Memory B cell (primary cell): ENCODE measurements around the gene CX3CR1.
A peak's percentile ranks its signal among the peaks of the same experiment; 100 is the strongest.

Experiments used
- ATAC-seq: fragments of 150-1000 bp; cut with Tn5 transposase; 2 replicates; pipeline ENCODE4 v1.10.0; 2021; ENCODE audit warnings: low read depth, mild to moderate bottlenecking, moderate library complexity
- DNase-seq, 2 donors: peaks; one replicate each; pipeline ENCODE4 v3.0.0; 2022; ENCODE audit warnings: low spot score in 2 of 2
- H3K27ac Mint-ChIP-seq: one replicate; pipeline ENCODE4 v1.8.0; 2022; ENCODE audit warnings: mild to moderate bottlenecking, moderate library complexity, mixed read lengths
- H3K27me3 Mint-ChIP-seq: one replicate; pipeline ENCODE4 v1.8.0; 2022; ENCODE audit warnings: mixed read lengths
- H3K36me3 Mint-ChIP-seq: one replicate; pipeline ENCODE4 v1.8.0; 2022; ENCODE audit warnings: mild to moderate bottlenecking, mixed read lengths
- H3K4me1 Mint-ChIP-seq: one replicate; pipeline ENCODE4 v1.8.0; 2022; ENCODE audit warnings: mixed read lengths
- H3K4me3 Mint-ChIP-seq: one replicate; pipeline ENCODE4 v1.8.0; 2022; ENCODE audit warnings: mild to moderate bottlenecking, moderate library complexity, mixed read lengths
- H3K9me3 Mint-ChIP-seq: one replicate; pipeline ENCODE4 v1.8.0; 2022; ENCODE audit warnings: mixed read lengths

The CX3CR1 gene

DNA sequence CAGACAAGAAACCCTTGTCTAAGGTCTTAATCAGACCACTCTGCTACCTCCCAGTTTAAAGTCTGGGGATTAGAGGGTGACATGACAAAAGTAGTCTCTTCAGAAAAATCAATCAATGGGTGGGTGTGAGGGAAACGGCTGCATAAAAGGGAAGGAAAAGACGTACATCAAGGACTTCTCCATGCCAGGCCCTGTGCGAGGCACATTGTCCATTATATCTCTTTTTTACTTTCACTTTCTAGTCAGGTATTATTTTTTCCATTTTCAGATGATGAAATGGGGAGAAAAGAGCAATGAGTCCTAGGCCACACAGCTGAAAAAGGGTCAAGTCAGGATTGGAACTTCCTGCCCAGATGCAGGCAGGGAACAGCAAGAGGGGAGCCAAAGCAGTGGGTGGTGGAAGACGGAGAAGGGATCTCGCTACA is 4.6 kb upstream of the CX3CR1 start:
- no peak overlapping the region for H3K27ac Mint-ChIP-seq
- no peaks in the 10 kb centered on the region for H3K9me3 Mint-ChIP-seq
- DNase-seq (no peak), ATAC-seq (no peak)
- H3K4me3 Mint-ChIP-seq: no peak overlapping the region
- peaks cover 37% of the 10 kb centered on the region for H3K4me1 Mint-ChIP-seq
- H3K36me3 Mint-ChIP-seq: no peaks in the 10 kb centered on the region
- H3K27me3 Mint-ChIP-seq: no peaks in the 10 kb centered on the region

DNA sequence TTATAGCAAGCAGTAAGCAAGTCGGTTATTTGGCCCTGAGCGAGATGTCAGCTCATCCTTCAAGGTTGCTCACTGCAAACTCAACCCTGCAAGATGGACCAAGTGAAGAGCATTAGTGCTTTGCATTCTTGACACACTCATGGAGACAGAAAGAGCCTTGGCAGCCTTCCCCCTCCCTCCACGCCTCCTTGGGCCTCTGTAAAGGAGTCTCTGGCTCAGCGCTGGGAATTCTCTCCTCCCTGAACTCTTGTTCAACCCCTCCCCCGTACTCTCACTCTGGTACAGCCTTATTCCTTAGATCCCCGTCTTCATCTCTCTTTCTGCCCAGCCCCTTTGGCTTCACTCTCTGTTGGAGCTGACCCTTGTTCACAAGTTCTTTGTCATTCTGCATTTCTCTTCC is 2.2 kb upstream of the CX3CR1 start:
- Mint-ChIP-seq H3K4me3 (no peak overlapping the region), H3K27me3 (no peaks in the 10 kb centered on the region), H3K9me3 (no peaks in the 10 kb centered on the region), H3K36me3 (no peaks in the 10 kb centered on the region), H3K4me1 (peaks cover 37% of the 10 kb centered on the region), H3K27ac (no peak overlapping the region)
- no peak for ATAC-seq
- DNase-seq: no peak

DNA sequence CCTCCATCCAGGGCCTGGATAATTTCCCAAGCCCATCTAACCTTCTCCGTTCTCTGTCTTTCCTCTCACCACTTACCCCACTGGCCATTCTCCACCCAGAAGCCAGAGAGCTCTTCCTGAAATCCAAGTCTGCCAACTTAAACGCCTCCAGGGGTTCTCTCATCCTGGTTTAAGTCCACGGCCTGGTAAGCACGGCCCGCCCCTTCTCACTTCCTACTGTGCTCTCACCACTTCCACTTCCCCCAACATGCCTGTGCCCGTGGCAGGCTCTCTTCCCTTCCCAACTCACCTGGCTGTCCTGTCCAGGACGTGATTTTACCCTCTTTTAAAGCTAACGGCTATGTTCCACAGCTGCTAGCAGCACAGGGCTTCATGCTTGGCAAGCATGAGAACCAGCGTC is 1.7 kb upstream of the CX3CR1 start:
- ATAC-seq: peak; percentile 59
- H3K4me1 Mint-ChIP-seq: peaks cover 37% of the 10 kb centered on the region

DNA sequence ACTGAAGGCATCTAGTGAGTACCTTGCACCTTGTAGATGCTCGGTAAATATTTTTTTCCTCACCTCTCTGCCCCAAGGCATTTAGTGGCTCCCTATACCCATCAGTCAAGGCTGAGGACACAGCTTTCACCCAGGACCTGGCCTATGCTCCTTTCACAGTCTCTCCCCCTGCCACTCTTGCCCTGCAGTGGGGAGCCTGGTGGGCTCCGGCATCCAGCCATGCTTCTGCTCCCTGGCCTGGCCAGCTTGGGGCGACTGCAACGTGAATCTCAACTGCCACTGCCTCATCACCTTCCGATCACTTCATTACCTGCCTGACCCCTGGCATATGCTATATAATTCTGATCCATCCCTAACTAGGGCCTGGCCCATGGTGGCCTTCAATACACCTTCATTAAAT is 735 bp upstream of the CX3CR1 start:
- Mint-ChIP-seq H3K27ac (no peak overlapping the region), H3K27me3 (no peaks in the 10 kb centered on the region), H3K4me3 (no peak overlapping the region), H3K9me3 (no peaks in the 10 kb centered on the region), H3K4me1 (peaks cover 39% of the 10 kb centered on the region), H3K36me3 (no peaks in the 10 kb centered on the region)
- no peak for ATAC-seq
- DNase-seq: no peak

More for the DNA sequence above, 1.7 kb upstream of the CX3CR1 start:
- Mint-ChIP-seq H3K4me3 (peak overlapping the region; percentile 68), H3K36me3 (no peaks in the 10 kb centered on the region), H3K9me3 (no peaks in the 10 kb centered on the region), H3K27ac (no peak overlapping the region), H3K27me3 (no peaks in the 10 kb centered on the region)
- DNase-seq: no peak

DNA sequence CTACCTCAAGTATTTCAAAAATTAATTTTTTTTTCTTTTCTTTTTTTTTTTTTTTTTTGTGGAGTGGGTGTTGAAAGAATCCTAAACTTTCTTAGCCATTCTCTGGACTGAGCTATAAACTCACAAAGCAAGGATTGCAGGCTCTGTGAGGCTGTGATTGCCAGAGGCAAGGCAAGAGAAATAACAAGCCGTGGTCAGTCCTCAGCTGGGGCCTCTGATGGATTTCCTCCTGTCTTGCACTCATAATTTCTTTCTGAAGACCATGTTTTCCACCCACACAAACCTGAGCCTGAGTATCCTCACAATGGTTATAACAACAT is 1.3 kb downstream of the CX3CR1 start:
- no peaks in the 10 kb centered on the region for H3K9me3 Mint-ChIP-seq
- H3K27me3 Mint-ChIP-seq: no peaks in the 10 kb centered on the region
- H3K27ac Mint-ChIP-seq: no peak overlapping the region
- no peak for ATAC-seq
- no peaks in the 10 kb centered on the region for H3K36me3 Mint-ChIP-seq
- no peak overlapping the region for H3K4me3 Mint-ChIP-seq
- H3K4me1 Mint-ChIP-seq: peaks cover 36% of the 10 kb centered on the region
- DNase-seq: no peak

DNA sequence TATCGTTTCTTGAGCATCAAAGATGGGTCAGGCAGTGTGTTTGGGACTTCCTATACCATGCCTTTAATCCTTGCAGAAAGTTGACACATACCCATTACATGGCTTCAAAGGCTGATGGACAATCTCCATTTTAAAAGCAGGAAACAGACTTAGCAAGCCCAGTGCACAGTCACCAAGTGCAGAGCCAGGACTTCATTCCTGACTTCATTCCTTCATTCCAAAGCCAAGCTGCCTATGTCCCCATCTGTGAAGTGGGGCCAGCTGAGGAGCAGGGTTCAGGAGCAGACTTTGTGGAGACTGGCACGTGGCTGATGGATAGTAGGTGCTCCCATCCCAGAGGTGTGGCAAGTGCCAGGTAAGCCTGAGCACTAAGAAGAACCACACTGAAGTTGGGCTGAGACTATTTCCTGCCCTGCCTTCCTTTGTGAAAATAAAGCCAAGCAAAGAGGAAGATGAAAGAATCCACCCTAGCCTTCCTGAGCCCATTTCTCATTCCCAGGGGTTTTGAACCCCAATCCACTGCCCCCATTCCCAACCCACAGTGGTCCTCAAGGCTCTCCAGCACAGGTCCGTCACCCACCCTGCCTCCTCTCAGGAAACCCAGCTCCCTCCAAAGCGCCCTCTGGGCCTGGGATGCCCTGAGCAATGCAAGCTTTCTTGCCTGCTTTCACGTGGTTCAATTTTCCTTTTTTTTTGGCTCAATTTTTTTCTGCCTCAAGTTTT is 1.8 kb downstream of the CX3CR1 start:
- no peak overlapping the region for H3K4me3 Mint-ChIP-seq

DNA sequence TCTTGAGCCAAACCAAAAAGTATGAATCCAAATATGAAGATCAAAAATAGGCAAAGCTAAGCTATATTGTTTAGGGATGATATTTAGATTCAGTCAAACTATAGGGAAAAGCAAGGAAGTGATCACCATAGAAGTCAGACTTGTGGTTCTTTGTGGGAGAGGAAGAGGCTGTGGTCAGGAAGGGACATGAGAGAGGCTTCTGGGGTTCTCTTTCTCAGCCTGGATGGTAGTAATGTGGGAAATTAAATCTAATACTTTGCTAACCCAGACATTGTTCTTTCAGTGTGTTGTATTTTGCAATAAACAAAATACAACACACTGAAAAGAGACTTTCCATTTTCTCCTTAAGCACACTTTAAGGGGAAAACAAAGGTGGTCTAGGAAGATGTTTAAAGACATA is 3.1 kb downstream of the CX3CR1 start:
- Mint-ChIP-seq H3K4me3 (no peak overlapping the region), H3K36me3 (no peaks in the 10 kb centered on the region), H3K27me3 (no peaks in the 10 kb centered on the region), H3K9me3 (no peaks in the 10 kb centered on the region), H3K27ac (no peak overlapping the region), H3K4me1 (peaks cover 32% of the 10 kb centered on the region)
- ATAC-seq (no peak), DNase-seq (no peak)

More for the DNA sequence above, 1.8 kb downstream of the CX3CR1 start:
- H3K27me3 Mint-ChIP-seq: no peaks in the 10 kb centered on the region
- ATAC-seq (no peak), DNase-seq (no peak)
- H3K36me3 Mint-ChIP-seq: no peaks in the 10 kb centered on the region
- H3K27ac Mint-ChIP-seq: no peak overlapping the region
- H3K4me1 Mint-ChIP-seq: peaks cover 36% of the 10 kb centered on the region
- no peaks in the 10 kb centered on the region for H3K9me3 Mint-ChIP-seq

DNA sequence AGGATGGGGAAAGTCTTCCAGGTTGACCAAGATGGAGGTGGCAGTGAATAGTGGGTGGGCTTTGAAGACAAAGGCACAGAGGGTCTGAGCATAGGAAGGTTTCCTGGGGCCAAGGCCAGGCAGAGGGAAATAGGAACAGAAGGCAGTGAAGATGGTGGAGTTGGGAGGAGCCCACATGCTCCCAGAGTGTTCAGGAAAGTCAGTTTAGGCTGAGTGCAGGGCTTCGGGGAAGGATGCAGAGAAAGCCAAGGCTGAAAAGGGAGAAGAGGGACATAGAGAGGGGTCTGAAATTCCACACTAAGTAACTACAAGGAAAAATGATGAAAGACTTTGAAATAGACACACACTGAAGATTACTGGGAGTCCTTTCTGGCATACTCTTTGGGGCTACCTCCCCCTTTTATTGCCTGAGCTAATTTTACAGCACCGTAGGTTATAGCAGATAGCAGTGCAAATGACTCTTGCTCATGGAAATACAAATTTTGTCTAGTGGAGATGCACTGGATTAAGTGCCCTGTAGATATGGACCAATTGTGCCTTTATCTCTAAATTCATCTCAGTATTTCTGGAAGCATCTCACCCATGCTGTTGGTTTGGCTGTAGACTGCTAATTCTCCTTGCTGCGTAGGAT is 3.8 kb downstream of the CX3CR1 start:
- H3K9me3 Mint-ChIP-seq: no peaks in the 10 kb centered on the region
- no peaks in the 10 kb centered on the region for H3K36me3 Mint-ChIP-seq
- no peak overlapping the region for H3K4me3 Mint-ChIP-seq
- peaks cover 26% of the 10 kb centered on the region for H3K4me1 Mint-ChIP-seq
- H3K27me3 Mint-ChIP-seq: no peaks in the 10 kb centered on the region
- DNase-seq (no peak), ATAC-seq (no peak)
- H3K27ac Mint-ChIP-seq: no peak overlapping the region

DNA sequence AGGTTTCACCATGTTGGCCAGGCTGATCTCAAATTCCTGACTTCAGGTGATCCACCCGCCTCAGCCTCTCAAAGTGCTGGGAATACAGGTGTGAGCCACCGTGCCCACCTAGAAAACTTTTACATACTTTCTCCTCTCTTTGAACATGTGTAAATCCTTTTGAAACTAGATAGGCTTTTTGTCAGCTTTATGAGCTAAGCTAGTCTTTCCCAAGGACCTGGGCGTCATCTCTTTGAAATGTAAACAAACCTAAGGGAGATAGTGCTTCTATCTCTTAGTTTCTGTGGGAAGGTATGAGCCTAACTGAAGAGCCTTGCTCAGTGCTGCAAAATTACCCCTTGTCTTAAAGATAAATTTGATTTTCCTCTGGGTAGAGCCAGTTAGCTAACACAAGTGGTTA is 4.8 kb downstream of the CX3CR1 start:
- Mint-ChIP-seq H3K9me3 (no peaks in the 10 kb centered on the region), H3K4me3 (no peak overlapping the region), H3K27ac (no peak overlapping the region), H3K36me3 (no peaks in the 10 kb centered on the region), H3K4me1 (peaks cover 21% of the 10 kb centered on the region), H3K27me3 (no peaks in the 10 kb centered on the region)
- ATAC-seq: no peak
- no peak for DNase-seq

DNA sequence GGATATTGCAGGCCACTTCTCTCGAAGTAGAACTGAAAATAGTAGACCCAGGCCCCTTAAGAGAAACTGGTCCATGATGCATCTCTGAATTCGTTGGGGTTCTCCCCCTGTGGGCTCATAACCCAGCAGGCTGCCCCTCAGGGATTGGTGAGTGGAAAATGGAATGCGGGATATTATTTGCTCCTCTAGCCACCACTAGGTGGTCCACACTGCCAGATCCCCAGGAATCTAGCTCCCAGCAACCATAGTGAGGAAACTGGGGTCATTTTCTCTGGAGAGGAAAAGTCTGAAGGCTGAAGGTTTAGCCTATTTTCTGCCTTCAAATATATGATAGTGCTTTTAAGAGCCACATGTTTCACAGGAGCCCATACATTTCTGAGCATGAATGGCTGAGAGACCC is 6.7 kb downstream of the CX3CR1 start:
- DNase-seq (no peak), ATAC-seq (no peak)
- H3K4me1 Mint-ChIP-seq: peaks cover 16% of the 10 kb centered on the region
- no peaks in the 10 kb centered on the region for H3K27me3 Mint-ChIP-seq
- H3K27ac Mint-ChIP-seq: no peak overlapping the region
- no peak overlapping the region for H3K4me3 Mint-ChIP-seq
- H3K9me3 Mint-ChIP-seq: no peaks in the 10 kb centered on the region
- no peaks in the 10 kb centered on the region for H3K36me3 Mint-ChIP-seq

DNA sequence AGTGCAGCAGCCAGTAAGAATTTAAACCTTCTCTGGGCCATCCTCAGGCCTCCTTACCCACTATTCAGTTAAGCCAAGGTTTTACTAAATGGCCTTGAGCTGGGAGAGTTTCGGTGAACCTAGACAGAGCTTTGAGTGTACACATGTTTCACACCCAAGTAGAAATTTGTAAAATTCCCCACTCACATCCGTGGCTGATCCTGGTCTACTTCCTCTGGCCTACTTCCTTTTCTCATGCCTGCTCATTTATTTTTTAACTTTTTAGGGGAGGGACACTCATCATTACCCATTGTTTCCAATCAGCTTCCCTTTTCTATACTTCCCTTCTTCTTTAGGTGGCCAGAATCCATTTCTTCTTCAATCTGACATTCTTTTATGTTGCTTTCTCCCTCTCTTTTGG is 7.6 kb downstream of the CX3CR1 start:
- no peaks in the 10 kb centered on the region for H3K9me3 Mint-ChIP-seq
- H3K36me3 Mint-ChIP-seq: no peaks in the 10 kb centered on the region
- H3K4me3 Mint-ChIP-seq: no peak overlapping the region
- no peak overlapping the region for H3K27ac Mint-ChIP-seq
- ATAC-seq: peak; percentile 15
- peaks cover 10% of the 10 kb centered on the region for H3K4me1 Mint-ChIP-seq
- no peaks in the 10 kb centered on the region for H3K27me3 Mint-ChIP-seq
- no peak for DNase-seq

DNA sequence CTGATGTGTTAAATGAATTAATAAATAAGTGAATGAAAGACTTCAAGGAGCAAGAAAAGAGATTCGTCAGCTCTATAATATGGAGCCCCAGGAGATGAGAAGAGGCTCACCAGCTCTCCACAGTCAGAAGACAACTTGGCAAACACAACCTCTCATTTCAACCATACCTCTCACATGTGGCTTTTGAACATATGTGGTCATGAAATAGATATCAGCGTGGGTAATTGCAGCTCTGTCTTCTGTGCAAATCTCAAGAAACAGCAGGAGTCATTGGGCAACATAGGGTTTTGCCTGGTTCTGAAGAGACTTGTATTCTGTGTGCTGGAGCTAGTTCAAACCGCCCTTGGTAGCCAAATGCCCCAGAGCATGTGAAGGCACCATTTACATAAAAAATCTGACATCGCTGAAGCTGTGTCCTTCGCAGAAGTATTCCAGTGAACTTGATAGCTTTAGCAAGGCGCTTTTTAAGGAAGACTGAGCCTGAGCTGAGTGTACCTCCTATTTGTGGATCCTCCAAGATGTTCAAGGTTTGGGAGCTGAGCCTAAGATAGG is 8.4 kb downstream of the CX3CR1 start:
- Mint-ChIP-seq H3K27ac (no peak overlapping the region), H3K27me3 (no peaks in the 10 kb centered on the region), H3K36me3 (no peaks in the 10 kb centered on the region), H3K9me3 (no peaks in the 10 kb centered on the region), H3K4me3 (no peak overlapping the region), H3K4me1 (peaks cover 10% of the 10 kb centered on the region)
- ATAC-seq: no peak
- no peak for DNase-seq

DNA sequence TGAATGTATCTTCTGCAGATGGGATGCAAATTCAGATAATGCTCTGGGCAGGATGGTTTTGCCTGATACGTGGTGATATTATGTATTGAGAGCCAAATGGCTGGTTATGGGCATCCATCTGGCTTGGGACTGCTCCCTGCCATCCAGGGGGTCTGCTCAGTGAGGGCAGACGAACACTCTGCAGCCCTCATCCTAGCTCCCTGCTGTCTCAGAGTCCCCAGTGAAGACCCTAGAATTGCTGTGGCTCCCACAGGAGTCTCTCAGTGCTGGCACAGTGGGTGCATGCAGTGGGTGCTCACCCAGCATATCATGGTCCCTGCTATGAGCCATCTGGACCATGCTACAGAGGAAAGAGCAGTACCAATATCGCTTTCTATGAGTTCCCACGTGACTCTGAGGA is 10.3 kb downstream of the CX3CR1 start:
- no peak for DNase-seq
- peaks cover 11% of the 10 kb centered on the region for H3K4me1 Mint-ChIP-seq
- H3K9me3 Mint-ChIP-seq: no peaks in the 10 kb centered on the region
- ATAC-seq: no peak
- no peaks in the 10 kb centered on the region for H3K27me3 Mint-ChIP-seq
- no peaks in the 10 kb centered on the region for H3K36me3 Mint-ChIP-seq
- H3K4me3 Mint-ChIP-seq: no peak overlapping the region
- H3K27ac Mint-ChIP-seq: no peak overlapping the region

DNA sequence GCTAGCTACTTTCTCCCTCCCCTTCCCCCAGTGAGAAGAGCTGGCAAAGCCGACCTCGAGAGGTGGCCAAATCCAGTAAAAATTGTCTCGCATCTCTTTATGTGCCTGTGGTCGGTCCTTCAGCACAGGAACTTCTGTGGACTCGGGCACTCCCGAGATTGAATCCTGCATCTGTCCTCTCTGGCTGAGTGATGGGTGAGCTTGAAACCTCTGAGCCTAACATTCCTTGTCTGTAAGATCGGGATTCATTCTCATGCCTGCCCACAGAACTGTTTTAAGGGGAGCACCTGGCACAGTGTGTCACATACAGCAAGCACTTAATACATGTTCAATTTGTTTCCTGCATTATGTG is 11.3 kb downstream of the CX3CR1 start:
- Mint-ChIP-seq H3K36me3 (no peaks in the 10 kb centered on the region), H3K4me3 (no peak overlapping the region), H3K4me1 (peaks cover 21% of the 10 kb centered on the region), H3K27ac (no peak overlapping the region), H3K27me3 (no peaks in the 10 kb centered on the region), H3K9me3 (no peaks in the 10 kb centered on the region)
- ATAC-seq (no peak), DNase-seq (no peak)
